Peyer's patch (tissue), 4 donors: ENCODE measurements around the gene USP36. TPM values are rescaled to one million over a fixed set of nuclear protein-coding genes. Genes with fewer than 3 reads are reported as not detected.

Source experiments
- DNase-seq, 3 donors: peaks; one replicate each; pipeline ENCODE4 v3.0.0-alpha.2; 2017 to 2019
- H3K27ac ChIP-seq, 4 donors: fragments of 200-600 bp; sonication (generic); one replicate each; pipeline ENCODE4 v1.5.1; 2016 to 2019
- H3K27me3 ChIP-seq, 2 donors: fragments of 200-600 bp; sonication (generic); one replicate each; pipeline ENCODE4 v1.5.1; 2019
- H3K36me3 ChIP-seq, 3 donors: fragments of 200-600 bp; sonication (generic); one replicate each; pipeline ENCODE4 v1.5.1; 2016 to 2019
- H3K4me1 ChIP-seq, 4 donors: fragments of 200-600 bp; sonication (generic); one replicate each; pipeline ENCODE4 v1.5.1; 2016 to 2019
- H3K4me3 ChIP-seq, 4 donors: fragments of 200-600 bp; sonication (generic); 1 replicate in 3 of 4; 2 replicates in 1 of 4; pipeline ENCODE4 v1.5.1; 2016 to 2019; ENCODE audit warnings: mild to moderate bottlenecking in 1 of 4
- H3K9me3 ChIP-seq, 4 donors: fragments of 200-600 bp; sonication (generic); one replicate each; pipeline ENCODE4 v1.5.1; 2016 to 2019; ENCODE audit warnings: mild to moderate bottlenecking in 1 of 4
- POLR2A ChIP-seq, 2 donors: fragments of 450-650 bp; IDR thresholded peaks; one replicate each; pipeline ENCODE4 v1.5.1; 2017; ENCODE audit warnings: antibody characterized with exemption in 2 of 2, mild to moderate bottlenecking in 2 of 2, moderate library complexity in 2 of 2
- total RNA-seq, 4 donors: library from RNA; depleted of rRNA; stranded (reverse); fragments of >200 nt; gene quantifications; one replicate each; pipeline ENCODE4 v1.1.0, GENCODE V29; 2016
- TF ChIP-seq, protein P1 (sequence below), 6 experiments: fragments of 450-650 bp in 4 of 6; fragments of 200-600 bp in 2 of 6; sonication (generic) in 1 of 6; IDR thresholded peaks; one replicate each; pipeline ENCODE4 v1.5.1; 2017 to 2019; ENCODE audit warnings: antibody characterized with exemption in 6 of 6, mild to moderate bottlenecking in 3 of 6, moderate library complexity in 1 of 6

USP36 gene
- total RNA-seq, 4 donors from 2014 or later: 20.7 to 130 (median 59.9) TPM

GRCh38 chr17:78857266-78857665 is 16.7 kb upstream of the USP36 start:
- H3K27me3 ChIP-seq: no peaks in the 10 kb centered on the region
- TF ChIP-seq, protein P1, sequence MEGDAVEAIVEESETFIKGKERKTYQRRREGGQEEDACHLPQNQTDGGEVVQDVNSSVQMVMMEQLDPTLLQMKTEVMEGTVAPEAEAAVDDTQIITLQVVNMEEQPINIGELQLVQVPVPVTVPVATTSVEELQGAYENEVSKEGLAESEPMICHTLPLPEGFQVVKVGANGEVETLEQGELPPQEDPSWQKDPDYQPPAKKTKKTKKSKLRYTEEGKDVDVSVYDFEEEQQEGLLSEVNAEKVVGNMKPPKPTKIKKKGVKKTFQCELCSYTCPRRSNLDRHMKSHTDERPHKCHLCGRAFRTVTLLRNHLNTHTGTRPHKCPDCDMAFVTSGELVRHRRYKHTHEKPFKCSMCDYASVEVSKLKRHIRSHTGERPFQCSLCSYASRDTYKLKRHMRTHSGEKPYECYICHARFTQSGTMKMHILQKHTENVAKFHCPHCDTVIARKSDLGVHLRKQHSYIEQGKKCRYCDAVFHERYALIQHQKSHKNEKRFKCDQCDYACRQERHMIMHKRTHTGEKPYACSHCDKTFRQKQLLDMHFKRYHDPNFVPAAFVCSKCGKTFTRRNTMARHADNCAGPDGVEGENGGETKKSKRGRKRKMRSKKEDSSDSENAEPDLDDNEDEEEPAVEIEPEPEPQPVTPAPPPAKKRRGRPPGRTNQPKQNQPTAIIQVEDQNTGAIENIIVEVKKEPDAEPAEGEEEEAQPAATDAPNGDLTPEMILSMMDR (IDR thresholded peaks at IDR 0.05): no peak
- TF ChIP-seq POLR2A (IDR thresholded peaks at IDR 0.05): no peak
- H3K36me3 ChIP-seq: peaks cover 0 to 14% (median 0%) of the 10 kb centered on the region in 3 donors
- H3K9me3 ChIP-seq: no peaks in the 10 kb centered on the region
- H3K4me3 ChIP-seq: no peak overlapping the region
- H3K4me1 ChIP-seq: peaks cover 0 to 7% (median 0%) of the 10 kb centered on the region in 4 donors
- H3K27ac ChIP-seq: no peak overlapping the region
- DNase-seq: no peak

DNA sequence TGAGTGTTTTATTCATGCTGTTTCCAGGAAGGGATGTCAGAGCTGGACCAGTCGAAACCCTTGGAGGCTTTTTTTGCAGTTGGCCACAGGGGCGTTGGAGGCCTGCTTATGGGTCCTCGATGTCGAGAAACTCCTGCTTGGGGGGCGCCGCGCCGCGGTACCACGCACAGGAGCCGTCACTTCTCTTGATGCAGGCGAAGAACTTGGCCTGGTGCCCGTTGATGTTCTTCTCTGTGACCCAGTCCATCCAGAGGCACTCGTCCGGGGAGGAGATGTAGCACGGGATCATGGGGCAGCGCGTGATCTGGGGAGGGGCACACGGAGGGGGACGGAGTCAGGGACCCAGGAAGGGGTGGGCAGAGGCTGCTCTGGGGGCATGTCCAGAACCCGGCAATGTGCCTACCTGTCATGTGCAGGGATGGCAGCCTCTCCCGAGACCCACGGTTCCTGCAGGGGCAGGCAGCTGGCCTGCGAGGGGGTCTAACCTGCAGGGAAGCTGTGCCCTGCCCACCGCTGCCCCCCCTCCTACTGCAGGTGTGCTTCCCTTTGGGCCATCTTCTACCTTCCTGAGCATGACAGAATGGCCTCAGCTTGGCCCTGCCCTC is 15.0 kb upstream of the USP36 start:
- Histone ChIP-seq H3K27ac (no peak overlapping the region), H3K36me3 (peaks cover 0 to 14% (median 0%) of the 10 kb centered on the region in 3 donors), H3K27me3 (no peaks in the 10 kb centered on the region), H3K4me3 (no peak overlapping the region), H3K4me1 (peaks cover 0 to 7% (median 0%) of the 10 kb centered on the region in 4 donors), H3K9me3 (no peaks in the 10 kb centered on the region)
- TF ChIP-seq POLR2A (IDR thresholded peaks at IDR 0.05): no peak
- TF ChIP-seq, protein P1 (IDR thresholded peaks at IDR 0.05): no peak
- DNase-seq: no peak

DNA sequence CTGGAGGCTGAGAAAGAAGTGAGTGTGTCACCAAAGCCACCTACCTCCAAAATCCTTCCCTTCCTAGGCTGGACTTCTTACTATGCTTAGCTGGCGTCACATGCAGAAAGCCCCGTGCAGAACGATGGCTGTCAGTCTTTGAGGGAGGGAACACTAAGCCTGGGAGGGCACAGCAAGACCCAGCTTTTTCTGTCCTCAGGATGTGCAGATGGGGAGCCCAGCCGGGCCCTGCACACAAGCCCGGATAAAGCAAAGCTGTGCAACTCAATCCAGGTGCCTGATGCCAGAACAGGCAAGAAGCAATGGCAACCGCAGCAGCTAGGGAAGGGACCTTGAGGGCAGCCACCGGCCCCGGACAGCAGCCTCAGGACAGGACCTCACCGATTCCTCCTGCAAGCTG is 13.9 kb upstream of the USP36 start:
- H3K4me1 ChIP-seq: peaks cover 0 to 7% (median 0%) of the 10 kb centered on the region in 4 donors
- H3K9me3 ChIP-seq: no peaks in the 10 kb centered on the region
- no peak overlapping the region for H3K27ac ChIP-seq
- no peak overlapping the region for H3K4me3 ChIP-seq
- no peaks in the 10 kb centered on the region for H3K27me3 ChIP-seq
- DNase-seq: no peak
- peaks cover 0 to 14% (median 0%) of the 10 kb centered on the region in 3 donors for H3K36me3 ChIP-seq
- TF ChIP-seq, protein P1 (IDR thresholded peaks at IDR 0.05): no peak

- Histone ChIP-seq H3K27me3 (no peaks in the 10 kb centered on the region), H3K4me1 (peaks cover 0 to 7% (median 0%) of the 10 kb centered on the region in 4 donors), H3K36me3 (peaks cover 0 to 14% (median 0%) of the 10 kb centered on the region in 3 donors), H3K27ac (no peak overlapping the region), H3K4me3 (no peak overlapping the region), H3K9me3 (no peaks in the 10 kb centered on the region)
- TF ChIP-seq, protein P1 (IDR thresholded peaks at IDR 0.05): no peak
- no peak for TF ChIP-seq POLR2A (IDR thresholded peaks at IDR 0.05)
- peak in 2 of 3 donors; percentile 58 to 62 for DNase-seq
These were observed 13.3 kb upstream of the USP36 start for GRCh38 chr17:78853926-78854394.

- peaks cover 0 to 14% (median 0%) of the 10 kb centered on the region in 3 donors for H3K36me3 ChIP-seq
- H3K9me3 ChIP-seq: no peaks in the 10 kb centered on the region
- TF ChIP-seq POLR2A (IDR thresholded peaks at IDR 0.05): no peak
- TF ChIP-seq, protein P1 (IDR thresholded peaks at IDR 0.05): no peak
- no peak for DNase-seq
- no peak overlapping the region for H3K4me3 ChIP-seq
- peaks cover 0 to 7% (median 0%) of the 10 kb centered on the region in 4 donors for H3K4me1 ChIP-seq
- H3K27ac ChIP-seq: peak overlapping the region in 1 of 4 donors; percentile 31
- no peaks in the 10 kb centered on the region for H3K27me3 ChIP-seq
These were observed 12.1 kb upstream of the USP36 start for GRCh38 chr17:78852709-78853121.
